Gastroesophageal sphincter (tissue), 3 donors: ENCODE results near the gene LDLRAD4.

Experiments
- EP300 ChIP-seq: sonication (generic); formaldehyde crosslinking; IDR thresholded peaks from one replicate; pipeline ENCODE4 v1.6.1; 2017; ENCODE audit warnings: antibody characterized with exemption, mild to moderate bottlenecking
- POLR2A ChIP-seq, 2 donors: fragments of 450-650 bp; IDR thresholded peaks; one replicate each; pipeline ENCODE4 v1.6.1; 2017; ENCODE audit warnings: antibody characterized with exemption in 2 of 2, mild to moderate bottlenecking in 2 of 2, moderate library complexity in 1 of 2
- POLR2AphosphoS5 ChIP-seq: sonication (generic); formaldehyde crosslinking; IDR thresholded peaks from one replicate; pipeline ENCODE4 v1.6.1; 2017; ENCODE audit warnings: antibody characterized with exemption
- TF ChIP-seq, protein P1 (sequence below), 4 experiments: fragments of 200-600 bp in 2 of 4; fragments of 450-650 bp in 2 of 4; sonication (generic) in 1 of 4; IDR thresholded peaks; one replicate each; pipeline ENCODE4 v1.5.1; 2017 to 2019; ENCODE audit warnings: antibody characterized with exemption in 4 of 4, mild to moderate bottlenecking in 2 of 4, moderate library complexity in 2 of 4

DNA sequence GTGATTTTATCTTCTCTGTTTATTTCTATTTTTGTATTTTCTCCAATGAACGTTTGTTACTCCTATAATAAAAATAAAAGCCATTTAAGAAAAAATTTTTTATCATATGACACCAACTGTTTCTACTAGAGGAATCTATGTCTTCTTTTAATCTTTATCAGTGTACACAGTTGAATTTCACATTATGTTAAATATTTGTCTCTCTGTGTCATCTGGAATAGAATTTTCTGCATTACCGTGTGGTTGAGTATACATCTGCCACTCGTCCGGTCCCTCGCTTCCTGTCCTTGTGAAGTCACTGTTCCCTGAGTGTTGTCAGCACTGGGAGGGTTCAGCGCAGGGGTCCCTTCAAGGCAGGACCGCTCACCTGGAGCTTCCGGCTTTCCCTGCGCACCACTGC is 99.2 kb downstream of the LDLRAD4 start:
- TF ChIP-seq, protein P1, sequence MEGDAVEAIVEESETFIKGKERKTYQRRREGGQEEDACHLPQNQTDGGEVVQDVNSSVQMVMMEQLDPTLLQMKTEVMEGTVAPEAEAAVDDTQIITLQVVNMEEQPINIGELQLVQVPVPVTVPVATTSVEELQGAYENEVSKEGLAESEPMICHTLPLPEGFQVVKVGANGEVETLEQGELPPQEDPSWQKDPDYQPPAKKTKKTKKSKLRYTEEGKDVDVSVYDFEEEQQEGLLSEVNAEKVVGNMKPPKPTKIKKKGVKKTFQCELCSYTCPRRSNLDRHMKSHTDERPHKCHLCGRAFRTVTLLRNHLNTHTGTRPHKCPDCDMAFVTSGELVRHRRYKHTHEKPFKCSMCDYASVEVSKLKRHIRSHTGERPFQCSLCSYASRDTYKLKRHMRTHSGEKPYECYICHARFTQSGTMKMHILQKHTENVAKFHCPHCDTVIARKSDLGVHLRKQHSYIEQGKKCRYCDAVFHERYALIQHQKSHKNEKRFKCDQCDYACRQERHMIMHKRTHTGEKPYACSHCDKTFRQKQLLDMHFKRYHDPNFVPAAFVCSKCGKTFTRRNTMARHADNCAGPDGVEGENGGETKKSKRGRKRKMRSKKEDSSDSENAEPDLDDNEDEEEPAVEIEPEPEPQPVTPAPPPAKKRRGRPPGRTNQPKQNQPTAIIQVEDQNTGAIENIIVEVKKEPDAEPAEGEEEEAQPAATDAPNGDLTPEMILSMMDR (IDR thresholded peaks at IDR 0.05): no peak
- TF ChIP-seq POLR2A (IDR thresholded peaks at IDR 0.05): no peak
- no peak for TF ChIP-seq EP300
- no peak for TF ChIP-seq POLR2AphosphoS5
